Activated T-helper 2 cell treated with anti-CD3 and anti-CD28 coated beads, Interferon-gamma antibody, Interleukin-2, Interleukin-4, amounts not matched to agents 10 μg/mL and 5 μg/mL and 100 μg/mL, durations not matched to agents 14 hours and 24 hours and 36 hours (primary cell): ENCODE results near the gene POM121L12. TPM values are rescaled to one million over a fixed set of nuclear protein-coding genes. Genes with fewer than 3 reads are reported as not detected.

Experiments used
- DNase-seq: peaks from one replicate; pipeline ENCODE4 v3.0.0; 2021; ENCODE audit warnings: low spot score
- H3K27ac Mint-ChIP-seq: one replicate; pipeline ENCODE4 v1.8.0; 2021; ENCODE audit warnings: mixed read lengths
- H3K27me3 Mint-ChIP-seq: one replicate; pipeline ENCODE4 v1.8.0; 2021; ENCODE audit warnings: low read depth, mixed read lengths
- H3K36me3 Mint-ChIP-seq: one replicate; pipeline ENCODE4 v1.8.0; 2021; ENCODE audit warnings: low read depth, mixed read lengths
- H3K4me1 Mint-ChIP-seq: one replicate; pipeline ENCODE4 v1.8.0; 2021; ENCODE audit warnings: low read depth, mixed read lengths
- H3K4me3 Mint-ChIP-seq: one replicate; pipeline ENCODE4 v1.8.0; 2021; ENCODE audit warnings: low read depth, mild to moderate bottlenecking, moderate library complexity, mixed read lengths
- H3K9me3 Mint-ChIP-seq: one replicate; pipeline ENCODE4 v1.8.0; 2021; ENCODE audit warnings: mixed read lengths
- intact Hi-C: fragments of 100-400 bp; cut with micrococcal nuclease; formaldehyde crosslinking; loops from one replicate; pipeline ENCODE4 v1.15.1; 2023
- total RNA-seq: library from RNA; stranded (reverse); gene quantifications from 2 replicates; pipeline ENCODE4 v1.2.3, GENCODE V29; 2022

The POM121L12 gene
- total RNA-seq = not detected in 2 replicates

DNA sequence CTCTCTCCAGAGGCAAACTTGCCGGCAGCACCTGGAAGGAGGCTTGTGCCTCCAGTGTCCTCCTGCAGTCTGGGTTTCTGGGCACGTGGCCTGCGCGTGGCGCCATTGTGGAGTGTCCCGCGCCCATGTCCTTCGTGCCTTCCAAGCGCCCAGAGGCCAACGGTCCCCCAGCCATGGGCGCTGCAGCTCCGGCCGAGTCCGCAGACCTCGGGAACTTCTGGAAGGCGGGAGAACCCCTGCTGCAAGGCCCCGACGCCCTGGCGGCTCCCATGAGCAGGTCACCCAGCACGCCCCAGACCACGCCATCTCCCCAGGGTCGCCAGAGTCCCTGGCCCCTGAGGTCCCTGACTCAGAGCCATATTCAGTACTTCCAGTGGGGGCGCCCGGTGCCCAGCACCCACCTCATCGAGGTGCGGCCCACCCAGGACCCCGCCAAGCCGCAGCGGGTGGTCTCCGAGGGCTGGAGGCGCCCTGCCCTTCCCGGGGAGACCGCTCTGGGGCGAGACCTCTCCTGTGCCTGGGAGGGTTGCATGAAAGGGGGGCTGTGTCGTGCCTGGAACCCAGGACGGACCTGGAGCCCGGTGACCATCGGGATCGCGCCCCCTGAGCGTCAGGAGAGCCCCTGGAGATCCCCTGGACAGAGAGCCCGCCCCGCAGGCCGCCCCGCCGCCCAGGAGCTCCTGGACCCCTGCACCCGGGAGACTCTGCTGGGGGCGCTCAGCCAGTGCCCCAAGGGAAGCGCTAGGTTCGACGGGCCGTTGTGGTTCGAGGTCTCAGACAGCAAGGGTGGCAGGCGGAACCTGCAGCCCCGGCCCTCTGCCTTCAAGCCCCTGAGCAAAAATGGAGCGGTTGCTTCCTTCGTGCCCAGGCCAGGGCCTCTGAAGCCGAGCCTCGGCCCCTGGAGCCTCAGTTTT, at the start of gene POM121L12:
TSS of gene POM121L12 (plus strand) at position 135 of the 914 bp plus-strand sequence. CDS start at position 174, 39 bp downstream.
- H3K4me3 Mint-ChIP-seq = no peak within 1 kb of the TSS
- H3K9me3 Mint-ChIP-seq = peaks cover 55% of the 10 kb centered on the region
- no peak within 1 kb of the TSS for H3K27ac Mint-ChIP-seq
- H3K27me3 Mint-ChIP-seq = no peaks in the 10 kb centered on the region
- H3K4me1 Mint-ChIP-seq = no peaks in the 10 kb centered on the region
- H3K36me3 Mint-ChIP-seq = no peaks in the 10 kb centered on the region
- intact Hi-C loops = no loop called here
- no peak for DNase-seq

DNA sequence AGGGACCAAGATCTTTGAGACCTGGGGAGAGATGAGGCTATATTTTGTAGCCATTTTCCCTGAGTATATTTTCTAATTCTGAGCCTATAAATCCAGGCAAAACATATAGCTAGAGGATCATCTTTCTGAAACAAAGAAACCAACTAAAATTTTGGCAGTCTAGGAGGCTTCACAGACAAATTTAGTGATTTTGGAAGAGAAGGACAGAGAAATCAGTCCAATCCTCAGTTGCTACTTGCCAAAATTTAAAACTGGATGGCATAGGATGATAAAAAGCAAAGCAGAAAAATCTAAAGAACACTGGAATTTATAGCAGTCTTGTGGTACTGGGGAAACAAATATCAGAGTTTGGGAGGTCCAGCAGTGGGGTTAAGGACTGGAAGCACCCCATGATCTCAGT, 43.4 kb upstream of the POM121L12 start:
- no peaks in the 10 kb centered on the region for H3K36me3 Mint-ChIP-seq

GRCh38 chr7:52992479-52993162, 42.8 kb upstream of the POM121L12 start:
- no peak overlapping the region for H3K27ac Mint-ChIP-seq
- peaks cover 69% of the 10 kb centered on the region for H3K9me3 Mint-ChIP-seq
- no peak overlapping the region for H3K4me3 Mint-ChIP-seq
- no peaks in the 10 kb centered on the region for H3K4me1 Mint-ChIP-seq
- no peaks in the 10 kb centered on the region for H3K36me3 Mint-ChIP-seq
- no peaks in the 10 kb centered on the region for H3K27me3 Mint-ChIP-seq
- intact Hi-C loops = no loop called here
- DNase-seq = no peak

More for the DNA sequence above, 43.4 kb upstream of the POM121L12 start:
- no peaks in the 10 kb centered on the region for H3K4me1 Mint-ChIP-seq
- intact Hi-C loops = no loop called here
- H3K27me3 Mint-ChIP-seq = no peaks in the 10 kb centered on the region
- peaks cover 71% of the 10 kb centered on the region for H3K9me3 Mint-ChIP-seq
- no peak overlapping the region for H3K4me3 Mint-ChIP-seq
- no peak overlapping the region for H3K27ac Mint-ChIP-seq
- DNase-seq = no peak

- no peaks in the 10 kb centered on the region for H3K27me3 Mint-ChIP-seq
- H3K4me3 Mint-ChIP-seq = no peak overlapping the region
- no peak overlapping the region for H3K27ac Mint-ChIP-seq
- intact Hi-C loops = no loop called here
- H3K36me3 Mint-ChIP-seq = no peaks in the 10 kb centered on the region
- DNase-seq = no peak
- H3K4me1 Mint-ChIP-seq = no peaks in the 10 kb centered on the region
- H3K9me3 Mint-ChIP-seq = peaks cover 45% of the 10 kb centered on the region
Measured at GRCh38 chr7:52995676-52996075, 39.8 kb upstream of the POM121L12 start.

GRCh38 chr7:53001221-53001620, 34.2 kb upstream of the POM121L12 start:
- Mint-ChIP-seq H3K27ac (no peak overlapping the region), H3K4me3 (no peak overlapping the region), H3K4me1 (no peaks in the 10 kb centered on the region), H3K36me3 (no peaks in the 10 kb centered on the region), H3K9me3 (peaks cover 39% of the 10 kb centered on the region), H3K27me3 (no peaks in the 10 kb centered on the region)
- intact Hi-C loops = no loop called here
- no peak for DNase-seq

- Mint-ChIP-seq H3K27me3 (no peaks in the 10 kb centered on the region), H3K4me3 (no peak overlapping the region), H3K27ac (no peak overlapping the region), H3K36me3 (no peaks in the 10 kb centered on the region), H3K4me1 (no peaks in the 10 kb centered on the region), H3K9me3 (peaks cover 45% of the 10 kb centered on the region)
- intact Hi-C loops = no loop called here
- DNase-seq = no peak
Measured at GRCh38 chr7:53002389-53002788, 33.0 kb upstream of the POM121L12 start.

DNA sequence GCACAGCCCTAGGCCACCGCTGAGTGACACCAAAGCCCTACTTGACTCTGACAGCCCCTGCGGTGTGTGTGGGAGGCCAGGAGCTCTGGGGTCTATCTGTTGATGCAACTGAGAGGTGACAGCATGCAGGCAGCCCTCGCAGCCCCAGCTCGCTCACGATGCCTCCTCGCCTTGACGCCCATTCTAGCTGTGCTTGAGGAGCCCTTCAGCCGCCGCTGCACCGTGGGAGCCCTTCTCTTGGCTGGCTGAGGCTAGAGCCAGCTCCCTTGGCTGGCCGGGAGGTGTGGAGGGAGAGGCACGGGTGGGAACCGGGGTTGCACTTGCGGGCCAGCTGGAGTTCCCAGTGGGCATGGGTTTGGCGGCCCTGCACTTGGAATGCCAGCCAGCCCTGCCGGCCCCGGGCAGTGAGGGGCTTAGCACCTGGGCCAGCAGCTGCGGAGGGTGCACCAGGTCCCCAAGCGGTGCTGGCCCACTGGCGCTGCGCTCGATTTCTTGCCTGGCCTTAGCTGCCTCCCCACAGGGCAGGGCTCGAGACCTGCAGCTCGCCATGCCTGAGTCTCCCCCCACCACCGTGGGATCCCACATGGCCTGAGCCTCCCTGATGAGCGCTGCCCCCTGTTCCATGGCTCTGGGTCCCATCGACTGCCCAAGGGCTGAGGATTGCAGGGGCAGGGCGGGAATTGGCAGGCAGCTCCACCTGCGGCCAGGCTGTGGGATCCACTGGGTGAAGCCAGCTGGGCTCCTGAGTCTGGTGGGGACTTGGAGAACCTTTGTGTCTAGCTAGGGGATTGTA, 31.6 kb upstream of the POM121L12 start:
- intact Hi-C loops = no loop called here
- H3K4me3 Mint-ChIP-seq = no peak overlapping the region

GRCh38 chr7:53013925-53014324, 21.5 kb upstream of the POM121L12 start:
- no peaks in the 10 kb centered on the region for H3K36me3 Mint-ChIP-seq
- H3K4me1 Mint-ChIP-seq = no peaks in the 10 kb centered on the region
- H3K27ac Mint-ChIP-seq = no peak overlapping the region
- no peak overlapping the region for H3K4me3 Mint-ChIP-seq
- intact Hi-C loops = no loop called here
- H3K9me3 Mint-ChIP-seq = peaks cover 66% of the 10 kb centered on the region
- no peaks in the 10 kb centered on the region for H3K27me3 Mint-ChIP-seq
- DNase-seq = no peak

More for the DNA sequence above, 31.6 kb upstream of the POM121L12 start:
- H3K36me3 Mint-ChIP-seq = no peaks in the 10 kb centered on the region
- peaks cover 47% of the 10 kb centered on the region for H3K9me3 Mint-ChIP-seq
- no peak overlapping the region for H3K27ac Mint-ChIP-seq
- no peaks in the 10 kb centered on the region for H3K27me3 Mint-ChIP-seq
- DNase-seq = no peak
- H3K4me1 Mint-ChIP-seq = no peaks in the 10 kb centered on the region

DNA sequence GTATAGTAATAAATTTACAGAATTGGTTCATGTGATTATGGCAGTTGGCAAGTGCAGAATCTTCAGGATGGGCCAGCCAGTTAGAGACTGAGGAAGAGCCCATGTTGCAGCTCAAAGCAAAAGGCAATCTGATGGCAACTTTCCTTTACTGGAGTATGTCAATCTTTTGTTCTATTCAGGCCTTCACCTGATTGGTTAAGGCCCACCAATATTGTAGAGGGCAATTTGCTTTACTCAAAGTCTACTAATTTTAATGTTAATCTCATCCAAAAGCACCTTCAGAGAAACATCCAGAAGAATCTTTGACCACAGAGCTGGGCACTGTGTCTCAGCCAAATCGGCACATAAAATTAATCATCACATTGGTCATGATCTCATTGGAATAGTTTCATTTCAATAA, 20.0 kb upstream of the POM121L12 start:
- DNase-seq = no peak
- no peaks in the 10 kb centered on the region for H3K4me1 Mint-ChIP-seq
- intact Hi-C loops = no loop called here
- no peak overlapping the region for H3K27ac Mint-ChIP-seq
- H3K36me3 Mint-ChIP-seq = no peaks in the 10 kb centered on the region
- H3K9me3 Mint-ChIP-seq = peaks cover 63% of the 10 kb centered on the region
- H3K4me3 Mint-ChIP-seq = no peak overlapping the region
- no peaks in the 10 kb centered on the region for H3K27me3 Mint-ChIP-seq

- Mint-ChIP-seq H3K27me3 (no peaks in the 10 kb centered on the region), H3K4me3 (no peak overlapping the region), H3K4me1 (no peaks in the 10 kb centered on the region), H3K9me3 (peaks cover 24% of the 10 kb centered on the region), H3K36me3 (no peaks in the 10 kb centered on the region), H3K27ac (no peak overlapping the region)
- DNase-seq = no peak
- intact Hi-C loops = no loop called here
Measured at GRCh38 chr7:53022893-53023292, 12.5 kb upstream of the POM121L12 start.

DNA sequence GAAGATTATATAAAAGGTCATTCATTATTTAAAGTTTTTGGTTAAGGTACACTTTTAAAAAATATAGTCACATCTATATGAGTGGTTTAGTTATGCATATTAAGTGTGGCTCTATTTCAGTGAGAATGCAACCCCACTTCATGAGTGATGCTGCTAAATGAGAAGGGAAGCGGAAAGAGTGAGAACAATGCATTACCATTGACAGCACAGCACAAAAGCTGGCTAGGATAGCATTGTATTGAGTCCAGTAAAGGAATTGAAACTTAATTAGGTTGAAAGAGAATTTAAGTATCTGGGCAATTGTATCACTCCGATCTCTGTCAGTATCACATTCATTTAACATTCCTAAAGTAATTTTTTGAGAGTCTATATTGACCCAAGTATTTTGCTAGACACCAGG, 13.2 kb downstream of the POM121L12 start:
- Mint-ChIP-seq H3K4me1 (no peaks in the 10 kb centered on the region), H3K4me3 (no peak overlapping the region), H3K27me3 (no peaks in the 10 kb centered on the region), H3K36me3 (no peaks in the 10 kb centered on the region), H3K9me3 (peaks cover 45% of the 10 kb centered on the region), H3K27ac (no peak overlapping the region)
- no peak for DNase-seq
- intact Hi-C loops = no loop called here

DNA sequence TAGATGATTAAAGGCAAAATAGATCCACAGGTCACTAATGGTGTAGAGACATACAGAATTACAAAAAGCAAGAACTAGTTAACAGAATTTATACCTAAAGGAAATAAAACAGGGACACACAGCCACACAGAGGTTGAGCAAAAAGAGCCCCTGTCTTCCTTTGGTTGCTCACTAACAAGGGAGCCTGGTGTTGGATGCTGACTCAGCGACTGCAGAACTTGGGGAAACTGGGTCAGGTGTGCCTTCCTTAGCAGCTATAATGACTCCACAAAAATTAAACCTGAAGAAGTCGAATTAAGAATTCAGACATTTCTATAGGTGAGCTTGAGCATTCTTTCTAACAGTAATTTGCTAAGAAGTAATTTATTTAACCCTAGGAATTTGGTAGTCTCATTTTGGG, 15.0 kb downstream of the POM121L12 start:
- no peaks in the 10 kb centered on the region for H3K4me1 Mint-ChIP-seq
- H3K9me3 Mint-ChIP-seq = peaks cover 46% of the 10 kb centered on the region
- no peak for DNase-seq
- no peak overlapping the region for H3K4me3 Mint-ChIP-seq
- no peaks in the 10 kb centered on the region for H3K27me3 Mint-ChIP-seq
- no peak overlapping the region for H3K27ac Mint-ChIP-seq
- intact Hi-C loops = no loop called here
- no peaks in the 10 kb centered on the region for H3K36me3 Mint-ChIP-seq
